ENCODE results near the gene CCDC148. TPM values are rescaled to one million over a fixed set of nuclear protein-coding genes. Genes with fewer than 3 reads are reported as not detected.
"Not testable (repeated sequence)": the region's sequence is repeated elsewhere in the genome, so short reads cannot be mapped to it uniquely, and the experiment has no call there.

CCDC148 gene
- polyA plus RNA-seq, 3 donors from 2014 or later, result not detected

- Mint-ChIP-seq H3K36me3 (no peaks in the 10 kb centered on the region), H3K27me3 (ENCODE audit: low read depth in 3 of 3) (peaks cover 0 to 3% (median 0%) of the 10 kb centered on the region in 3 donors), H3K4me3 (no peak overlapping the region), H3K9me3 (peaks cover 0 to 2% (median 0%) of the 10 kb centered on the region in 6 donors), H3K27ac (no peak overlapping the region), H3K4me1 (peaks cover 6 to 9% of the 10 kb centered on the region in 2 donors)
- DNase-seq, result no peak
These were observed 63.9 kb downstream of the CCDC148 start for GRCh38 chr2:158392687-158393086.

- DNase-seq, result peak in 1 of 3 donors; percentile 4
- no peaks in the 10 kb centered on the region for H3K27me3 Mint-ChIP-seq (ENCODE audit: low read depth in 3 of 3)
- peak overlapping the region in 1 of 5 donors; percentile 6 for H3K4me3 Mint-ChIP-seq
- H3K9me3 Mint-ChIP-seq, result peaks cover 0 to 3% (median 0%) of the 10 kb centered on the region in 6 donors
- H3K4me1 Mint-ChIP-seq, result peaks cover 6 to 9% of the 10 kb centered on the region in 2 donors
- H3K27ac Mint-ChIP-seq, result peak overlapping the region in 2 of 6 donors; percentile 0 to 54
- no peaks in the 10 kb centered on the region for H3K36me3 Mint-ChIP-seq
These were observed 64.7 kb downstream of the CCDC148 start for GRCh38 chr2:158391876-158392275.

- H3K4me3 Mint-ChIP-seq, result no peak overlapping the region
- peaks cover 6 to 9% of the 10 kb centered on the region in 2 donors for H3K4me1 Mint-ChIP-seq
- H3K36me3 Mint-ChIP-seq, result no peaks in the 10 kb centered on the region
- no peak for DNase-seq
- H3K9me3 Mint-ChIP-seq, result peaks cover 0 to 4% (median 0%) of the 10 kb centered on the region in 6 donors
- no peaks in the 10 kb centered on the region for H3K27me3 Mint-ChIP-seq (ENCODE audit: low read depth in 3 of 3)
- peak overlapping the region in 1 of 6 donors; percentile 54 for H3K27ac Mint-ChIP-seq
These were observed 65.2 kb downstream of the CCDC148 start for GRCh38 chr2:158391361-158391760.

- H3K27me3 Mint-ChIP-seq (ENCODE audit: low read depth in 3 of 3), result peaks cover 0 to 1% (median 0%) of the 10 kb centered on the region in 3 donors
- DNase-seq, result no peak
- H3K4me1 Mint-ChIP-seq, result peaks cover 6 to 9% of the 10 kb centered on the region in 2 donors
- no peaks in the 10 kb centered on the region for H3K36me3 Mint-ChIP-seq
- H3K27ac Mint-ChIP-seq, result no peak overlapping the region
- H3K9me3 Mint-ChIP-seq, result peaks cover 0 to 4% (median 0%) of the 10 kb centered on the region in 6 donors
- no peak overlapping the region for H3K4me3 Mint-ChIP-seq
These were observed 68.4 kb downstream of the CCDC148 start for GRCh38 chr2:158388159-158388558.

- no peak for DNase-seq
- H3K4me3 Mint-ChIP-seq, result no peak overlapping the region
- peaks cover 0 to 1% (median 0%) of the 10 kb centered on the region in 3 donors for H3K27me3 Mint-ChIP-seq (ENCODE audit: low read depth in 3 of 3)
- H3K9me3 Mint-ChIP-seq, result peaks cover 0 to 6% (median 0%) of the 10 kb centered on the region in 6 donors
- H3K27ac Mint-ChIP-seq, result no peak overlapping the region
- no peaks in the 10 kb centered on the region for H3K36me3 Mint-ChIP-seq
- H3K4me1 Mint-ChIP-seq, result no peaks in the 10 kb centered on the region
These were observed 70.9 kb downstream of the CCDC148 start for GRCh38 chr2:158385646-158386045.

- Mint-ChIP-seq H3K27ac (no peak overlapping the region), H3K9me3 (peaks cover 0 to 6% (median 0%) of the 10 kb centered on the region in 6 donors), H3K4me3 (no peak overlapping the region), H3K27me3 (ENCODE audit: low read depth in 3 of 3) (peaks cover 0 to 3% (median 0%) of the 10 kb centered on the region in 3 donors), H3K36me3 (no peaks in the 10 kb centered on the region), H3K4me1 (no peaks in the 10 kb centered on the region)
- DNase-seq, result no peak
These were observed 74.6 kb downstream of the CCDC148 start for GRCh38 chr2:158381978-158382377.

- Mint-ChIP-seq H3K9me3 (peaks cover 0 to 5% (median 0%) of the 10 kb centered on the region in 6 donors), H3K4me3 (no peak overlapping the region), H3K27me3 (ENCODE audit: low read depth in 3 of 3) (peaks cover 0 to 3% (median 1%) of the 10 kb centered on the region in 3 donors), H3K36me3 (no peaks in the 10 kb centered on the region), H3K4me1 (no peaks in the 10 kb centered on the region), H3K27ac (no peak overlapping the region)
- no peak for DNase-seq
These were observed 75.3 kb downstream of the CCDC148 start for GRCh38 chr2:158381205-158381604.

GRCh38 chr2:158380746-158381145 lies 75.8 kb downstream of the CCDC148 start:
- DNase-seq, result no peak
- H3K27ac Mint-ChIP-seq, result no peak overlapping the region
- no peaks in the 10 kb centered on the region for H3K4me1 Mint-ChIP-seq
- H3K4me3 Mint-ChIP-seq, result no peak overlapping the region
- H3K36me3 Mint-ChIP-seq, result no peaks in the 10 kb centered on the region
- H3K9me3 Mint-ChIP-seq, result peaks cover 0 to 5% (median 0%) of the 10 kb centered on the region in 6 donors
- peaks cover 0 to 3% (median 1%) of the 10 kb centered on the region in 3 donors for H3K27me3 Mint-ChIP-seq (ENCODE audit: low read depth in 3 of 3)

- Mint-ChIP-seq H3K9me3 (peaks cover 0 to 5% (median 0%) of the 10 kb centered on the region in 6 donors), H3K36me3 (no peaks in the 10 kb centered on the region), H3K4me3 (no peak overlapping the region), H3K27ac (no peak overlapping the region), H3K27me3 (ENCODE audit: low read depth in 3 of 3) (peaks cover 0 to 2% (median 1%) of the 10 kb centered on the region in 3 donors), H3K4me1 (no peaks in the 10 kb centered on the region)
- DNase-seq, result no peak
These were observed 77.6 kb downstream of the CCDC148 start for GRCh38 chr2:158378926-158379325.

- Mint-ChIP-seq H3K4me1 (no peaks in the 10 kb centered on the region), H3K9me3 (peaks cover 0 to 14% (median 1%) of the 10 kb centered on the region in 6 donors), H3K27me3 (ENCODE audit: low read depth in 3 of 3) (peaks cover 0 to 1% (median 0%) of the 10 kb centered on the region in 3 donors), H3K4me3 (no peak overlapping the region), H3K27ac (no peak overlapping the region), H3K36me3 (no peaks in the 10 kb centered on the region)
- DNase-seq, result no peak
These were observed 90.2 kb downstream of the CCDC148 start for GRCh38 chr2:158366342-158366741.

GRCh38 chr2:158359846-158360245 lies 96.7 kb downstream of the CCDC148 start:
- Mint-ChIP-seq H3K4me3 (no peak overlapping the region), H3K27ac (no peak overlapping the region), H3K27me3 (ENCODE audit: low read depth in 3 of 3) (no peaks in the 10 kb centered on the region), H3K9me3 (peaks cover 0 to 17% (median 2%) of the 10 kb centered on the region in 6 donors), H3K4me1 (no peaks in the 10 kb centered on the region), H3K36me3 (no peaks in the 10 kb centered on the region)
- DNase-seq, result no peak

- Mint-ChIP-seq H3K4me3 (no peak overlapping the region), H3K4me1 (no peaks in the 10 kb centered on the region), H3K36me3 (no peaks in the 10 kb centered on the region), H3K9me3 (peaks cover 0 to 17% (median 2%) of the 10 kb centered on the region in 6 donors), H3K27me3 (ENCODE audit: low read depth in 3 of 3) (no peaks in the 10 kb centered on the region), H3K27ac (no peak overlapping the region)
- no peak for DNase-seq
These were observed 98.9 kb downstream of the CCDC148 start for GRCh38 chr2:158357699-158358098.

- Mint-ChIP-seq H3K36me3 (no peaks in the 10 kb centered on the region), H3K4me1 (no peaks in the 10 kb centered on the region), H3K27me3 (ENCODE audit: low read depth in 3 of 3) (no peaks in the 10 kb centered on the region), H3K4me3 (no peak overlapping the region), H3K27ac (no peak overlapping the region), H3K9me3 (peaks cover 0 to 14% (median 3%) of the 10 kb centered on the region in 6 donors)
- DNase-seq, result no peak
These were observed 99.4 kb downstream of the CCDC148 start for GRCh38 chr2:158357122-158357521.

- H3K4me1 Mint-ChIP-seq; H3K27ac Mint-ChIP-seq; DNase-seq; H3K4me3 Mint-ChIP-seq; H3K27me3 Mint-ChIP-seq (ENCODE audit: low read depth in 3 of 3); H3K36me3 Mint-ChIP-seq; H3K9me3 Mint-ChIP-seq: not testable (repeated sequence)
These were observed 105.1 kb downstream of the CCDC148 start for GRCh38 chr2:158351466-158351816.

GRCh38 chr2:158350751-158351465 lies 105.6 kb downstream of the CCDC148 start:
- not testable (repeated sequence) for H3K27ac Mint-ChIP-seq; H3K9me3 Mint-ChIP-seq; H3K4me3 Mint-ChIP-seq; H3K4me1 Mint-ChIP-seq; DNase-seq; H3K27me3 Mint-ChIP-seq (ENCODE audit: low read depth in 3 of 3); H3K36me3 Mint-ChIP-seq
